K562 (cell line): ENCODE data around the gene GET3. TPM values are rescaled to one million over a fixed set of nuclear protein-coding genes. Genes with fewer than 3 reads are reported as not detected.

Source experiments
- CBX3 ChIP-seq, 2 experiments: IDR thresholded peaks; 1 replicate in 1 of 2; 2 replicates in 1 of 2; pipeline ENCODE4 v1.6.1; 2012; ENCODE audit warnings: inconsistent platforms in 2 of 2, low read length in 2 of 2, borderline replicate concordance in 1 of 2, control low read depth in 1 of 2
- E2F6 ChIP-seq, 2 experiments: IDR thresholded peaks; 2 replicates each; pipeline ENCODE4 v1.6.1; 2011; ENCODE audit warnings: borderline replicate concordance in 1 of 2, control low read depth in 1 of 2, low read depth in 1 of 2, low read length in 1 of 2, mild to moderate bottlenecking in 1 of 2, mixed read lengths in 1 of 2, moderate library complexity in 1 of 2; ENCODE audit not compliant: insufficient read depth in 1 of 2, insufficient read length in 1 of 2, poor library complexity in 1 of 2, severe bottlenecking in 1 of 2; ENCODE audit errors: extremely low read depth in 1 of 2
- ESRRB ChIP-seq: fragments of 250-450 bp; sonication (Bioruptor Pico); IDR thresholded peaks from 2 replicates; pipeline ENCODE4 v1.5.0; 2020; ENCODE audit warnings: mild to moderate bottlenecking, moderate library complexity, borderline replicate concordance
- GABPB2 ChIP-seq: fragments of 250-450 bp; sonication (Bioruptor Pico); conservative IDR thresholded peaks from 2 replicates; pipeline ENCODE4 v1.5.1; 2021; ENCODE audit warnings: mild to moderate bottlenecking
- HDAC3 ChIP-seq: fragments of 450-650 bp; IDR thresholded peaks from 2 replicates; pipeline ENCODE4 v1.6.1; 2018; ENCODE audit warnings: borderline replicate concordance, mild to moderate bottlenecking, moderate library complexity; ENCODE audit not compliant: partially characterized antibody
- HDAC8 ChIP-seq: fragments of 450-650 bp; IDR thresholded peaks from 2 replicates; pipeline ENCODE4 v1.6.1; 2016; ENCODE audit warnings: mild to moderate bottlenecking, missing genetic modification characterization, moderate library complexity, missing compliant biosample characterization
- KLF1 ChIP-seq: fragments of 450-650 bp; IDR thresholded peaks from 2 replicates; pipeline ENCODE4 v1.6.1; 2016; ENCODE audit warnings: missing genetic modification characterization, missing compliant biosample characterization
- KLF6 ChIP-seq: fragments of 250-450 bp; sonication (Bioruptor Pico); IDR thresholded peaks from 2 replicates; pipeline ENCODE4 v1.4.0; 2020; ENCODE audit warnings: mild to moderate bottlenecking, moderate library complexity, borderline replicate concordance
- MAX ChIP-seq: sonication (generic); formaldehyde crosslinking; IDR thresholded peaks from 2 replicates; pipeline ENCODE4 v1.9.0; 2022; ENCODE audit warnings: mild to moderate bottlenecking, missing genetic modification reagents
- MCM5 ChIP-seq: fragments of 450-650 bp; IDR thresholded peaks from 2 replicates; pipeline ENCODE4 v1.6.1; 2016; ENCODE audit warnings: low read depth
- NCOA6 ChIP-seq: fragments of 450-650 bp; IDR thresholded peaks from 2 replicates; pipeline ENCODE4 v1.6.1; 2017; ENCODE audit warnings: mild to moderate bottlenecking
- NFIX ChIP-seq: fragments of 250-450 bp; sonication (Bioruptor Pico); IDR thresholded peaks from 2 replicates; pipeline ENCODE4 v1.4.0; 2020; ENCODE audit warnings: low read depth, mild to moderate bottlenecking, moderate library complexity
- RBM25 ChIP-seq: fragments of 200-400 bp; formaldehyde crosslinking; IDR thresholded peaks from 2 replicates; pipeline ENCODE4 v1.6.1; 2018; ENCODE audit warnings: low read length, low read depth, moderate library complexity; ENCODE audit not compliant: severe bottlenecking
- ZBTB11 ChIP-seq, 3 experiments: fragments of 200-800 bp in 1 of 3; fragments of 250-450 bp in 1 of 3; fragments of 450-650 bp in 1 of 3; sonication (Bioruptor Pico) in 1 of 3; sonication (Bioruptor generic) in 1 of 3; formaldehyde crosslinking in 1 of 3; IDR thresholded peaks; 2 replicates each; pipeline versions ENCODE4 v1.6.1 to v1.8.0; 2016 to 2022; ENCODE audit warnings: mild to moderate bottlenecking in 2 of 3, missing genetic modification characterization in 2 of 3, missing compliant biosample characterization in 1 of 3, moderate library complexity in 1 of 3
- ZNF175 ChIP-seq: fragments of 200-800 bp; sonication (Bioruptor generic); IDR thresholded peaks from 2 replicates; pipeline ENCODE4 v1.6.1; 2016; ENCODE audit warnings: low read depth, mild to moderate bottlenecking, missing genetic modification characterization, missing compliant biosample characterization
- ZNF239 ChIP-seq: fragments of 250-450 bp; sonication (Bioruptor Pico); IDR thresholded peaks from 2 replicates; pipeline ENCODE4 v1.4.0; 2020; ENCODE audit warnings: mild to moderate bottlenecking
- ZNF449 ChIP-seq: fragments of 250-450 bp; sonication (Bioruptor Pico); IDR thresholded peaks from 2 replicates; pipeline ENCODE4 v1.8.0; 2022; ENCODE audit warnings: moderate library complexity, mild to moderate bottlenecking, inconsistent platforms
- ZNF766 ChIP-seq: fragments of 200-800 bp; sonication (Bioruptor generic); conservative IDR thresholded peaks from 2 replicates; pipeline ENCODE4 v1.6.1; 2016; ENCODE audit warnings: missing genetic modification characterization, missing compliant biosample characterization
- polyA plus RNA-seq, 8 experiments: library from polyadenylated mRNA; depleted of rRNA in 4 of 8; stranded (reverse) in 5 of 8; unstranded in 3 of 8; fragments of >200 nt; fragmentation: Nextera tagmentation in 2 of 8; fragmentation: Illumina TruSeq in 1 of 8; extraction: Ambion mirVana in 2 of 8; extraction: Trizol in 1 of 8; gene quantifications; 2 replicates each; pipeline versions ENCODE4 v1.2.1 to v1.2.3, GENCODE V29; 2011 to 2014; ENCODE audit warnings: inconsistent platforms in 1 of 8, missing spikeins in 1 of 8
- total RNA-seq, 7 experiments: library from RNA; depleted of rRNA in 6 of 7; stranded (reverse); fragments of >200 nt in 6 of 7; fragmentation: Illumina TruSeq in 2 of 7; extraction: Trizol in 2 of 7; gene quantifications; 2 replicates each; pipeline versions ENCODE4 v1.2.1 to v1.2.3, GENCODE V29; 2011 to 2021; ENCODE audit warnings: low replicate concordance in 1 of 7
- TF ChIP-seq, protein P1 (sequence below): fragments of 200-800 bp; sonication (Bioruptor generic); IDR thresholded peaks from 2 replicates; pipeline ENCODE4 v1.6.1; 2017; ENCODE audit warnings: missing genetic modification characterization, missing compliant biosample characterization

GET3 gene
- total and polyA plus RNA-seq, 9 of the 15 experiments (the other 6 are each of a cell fraction or from before 2014, with no cell fraction given), result 8.3 to 83.5 (median 51.8) TPM

DNA sequence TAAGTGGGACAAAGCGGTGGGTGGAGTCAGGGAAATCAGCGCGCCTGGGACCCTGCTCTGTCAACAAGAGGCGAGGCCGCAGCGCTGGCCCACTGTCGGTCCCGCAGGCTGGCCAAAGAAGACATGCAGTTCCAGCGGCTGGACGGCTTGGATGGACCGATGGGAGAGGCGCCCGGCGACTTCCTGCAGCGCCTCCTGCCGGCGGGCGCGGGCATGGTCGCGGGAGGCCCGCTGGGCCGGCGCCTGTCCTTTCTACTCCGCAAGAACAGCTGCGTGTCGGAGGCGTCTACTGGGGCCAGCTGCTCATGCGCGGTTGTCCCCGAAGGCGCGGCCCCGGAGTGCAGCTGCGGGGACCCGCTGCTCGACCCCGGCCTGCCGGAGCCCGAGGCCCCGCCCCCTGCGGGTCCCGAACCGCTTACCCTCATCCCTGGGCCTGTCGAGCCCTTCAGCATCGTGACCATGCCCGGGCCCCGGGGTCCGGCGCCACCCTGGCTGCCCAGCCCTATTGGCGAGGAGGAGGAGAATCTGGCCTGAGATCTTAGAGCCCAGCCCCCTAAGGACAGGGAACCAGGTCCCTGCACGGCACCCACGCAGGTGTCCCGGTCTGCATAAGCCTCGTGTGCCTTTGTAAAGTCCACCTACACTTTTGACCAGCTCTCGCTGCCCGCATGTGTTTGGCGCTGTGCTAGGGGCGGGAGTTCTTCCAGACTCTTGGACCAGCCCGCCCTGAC, 20.4 kb downstream of the GET3 start (continued):
- TF ChIP-seq CBX3 (IDR thresholded peaks at IDR 0.05; ENCODE audit: borderline replicate concordance in 1 of 2, low read length in 2 of 2) (no peak), MAX (0 out of 2 replicates have a peak, but pooled peaks have one; percentile 57), NCOA6 (peak; percentile 74), ZNF766 (CRISPR knock-in tag) (no peak), GABPB2 (CRISPR knock-in tag) (no peak), HDAC3 (no peak), KLF1 (tag) (no peak), NFIX (CRISPR knock-in tag) (no peak), ZNF239 (CRISPR knock-in tag) (no peak), RBM25 (no peak), KLF6 (no peak), ZBTB11 (CRISPR knock-in tag; IDR thresholded peaks at IDR 0.05) (no peak), ZNF449 (no peak), ZNF175 (CRISPR knock-in tag) (no peak), MCM5 (no peak), ESRRB (no peak), HDAC8 (tag) (no peak), E2F6 (IDR thresholded peaks at IDR 0.05; ENCODE audit: borderline replicate concordance in 1 of 2, extremely low read depth in 1 of 2, insufficient read depth in 1 of 2, insufficient read length in 1 of 2, low read depth in 1 of 2, low read length in 1 of 2, poor library complexity in 1 of 2, severe bottlenecking in 1 of 2) (peak; percentile 41 to 49)
- TF ChIP-seq, protein P1, sequence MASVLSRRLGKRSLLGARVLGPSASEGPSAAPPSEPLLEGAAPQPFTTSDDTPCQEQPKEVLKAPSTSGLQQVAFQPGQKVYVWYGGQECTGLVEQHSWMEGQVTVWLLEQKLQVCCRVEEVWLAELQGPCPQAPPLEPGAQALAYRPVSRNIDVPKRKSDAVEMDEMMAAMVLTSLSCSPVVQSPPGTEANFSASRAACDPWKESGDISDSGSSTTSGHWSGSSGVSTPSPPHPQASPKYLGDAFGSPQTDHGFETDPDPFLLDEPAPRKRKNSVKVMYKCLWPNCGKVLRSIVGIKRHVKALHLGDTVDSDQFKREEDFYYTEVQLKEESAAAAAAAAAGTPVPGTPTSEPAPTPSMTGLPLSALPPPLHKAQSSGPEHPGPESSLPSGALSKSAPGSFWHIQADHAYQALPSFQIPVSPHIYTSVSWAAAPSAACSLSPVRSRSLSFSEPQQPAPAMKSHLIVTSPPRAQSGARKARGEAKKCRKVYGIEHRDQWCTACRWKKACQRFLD (CRISPR knock-in tag), result no peak
